Neural progenitor cell (in vitro differentiated cells): ENCODE data around the gene CLECL1.

Source experiments
- EZH2 ChIP-seq: fragments of 200-600 bp; sonication (generic); IDR thresholded peaks from 2 replicates; pipeline ENCODE4 v1.6.1; 2017; ENCODE audit warnings: antibody characterized with exemption, mild to moderate bottlenecking, moderate library complexity
- TF ChIP-seq, protein P1 (sequence below): fragments of 200-600 bp; sonication (generic); IDR thresholded peaks from 2 replicates; pipeline ENCODE4 v1.5.1; 2017; ENCODE audit warnings: antibody characterized with exemption, mild to moderate bottlenecking

DNA sequence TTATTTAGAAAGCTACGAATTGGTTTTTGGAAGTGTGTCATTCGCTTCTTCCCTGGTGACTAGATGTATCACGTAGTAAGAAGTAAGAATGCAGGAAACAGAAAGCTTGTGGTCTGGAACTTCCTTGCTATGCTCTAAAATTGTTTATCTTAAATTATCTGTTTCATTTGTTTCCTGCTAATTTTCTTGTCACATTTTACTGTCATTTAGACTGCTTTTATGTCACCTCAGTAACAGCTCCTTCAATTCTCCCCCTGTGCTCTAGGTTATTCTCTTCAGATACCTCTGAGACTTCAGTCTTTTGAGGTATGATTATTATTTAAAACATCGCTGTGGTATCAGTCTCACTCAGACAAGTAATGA is 28.5 kb upstream of the CLECL1 start:
- TF ChIP-seq, protein P1, sequence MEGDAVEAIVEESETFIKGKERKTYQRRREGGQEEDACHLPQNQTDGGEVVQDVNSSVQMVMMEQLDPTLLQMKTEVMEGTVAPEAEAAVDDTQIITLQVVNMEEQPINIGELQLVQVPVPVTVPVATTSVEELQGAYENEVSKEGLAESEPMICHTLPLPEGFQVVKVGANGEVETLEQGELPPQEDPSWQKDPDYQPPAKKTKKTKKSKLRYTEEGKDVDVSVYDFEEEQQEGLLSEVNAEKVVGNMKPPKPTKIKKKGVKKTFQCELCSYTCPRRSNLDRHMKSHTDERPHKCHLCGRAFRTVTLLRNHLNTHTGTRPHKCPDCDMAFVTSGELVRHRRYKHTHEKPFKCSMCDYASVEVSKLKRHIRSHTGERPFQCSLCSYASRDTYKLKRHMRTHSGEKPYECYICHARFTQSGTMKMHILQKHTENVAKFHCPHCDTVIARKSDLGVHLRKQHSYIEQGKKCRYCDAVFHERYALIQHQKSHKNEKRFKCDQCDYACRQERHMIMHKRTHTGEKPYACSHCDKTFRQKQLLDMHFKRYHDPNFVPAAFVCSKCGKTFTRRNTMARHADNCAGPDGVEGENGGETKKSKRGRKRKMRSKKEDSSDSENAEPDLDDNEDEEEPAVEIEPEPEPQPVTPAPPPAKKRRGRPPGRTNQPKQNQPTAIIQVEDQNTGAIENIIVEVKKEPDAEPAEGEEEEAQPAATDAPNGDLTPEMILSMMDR = no peak
- no peak for TF ChIP-seq EZH2
